SK-N-SH treated with all-trans-retinoic acid at 6 μM for 48 hours (cell line): ENCODE measurements around the gene PSEN1.

Experiments
- ATAC-seq: fragments of 200-7000 bp; cut with Tn5 transposase; 3 replicates; pipeline ENCODE4 v1.9.1; 2020; ENCODE audit warnings: mild to moderate bottlenecking, moderate library complexity
- BACH2 ChIP-seq: fragments of 250-450 bp; sonication (Bioruptor Pico); IDR thresholded peaks from 2 replicates; pipeline ENCODE4 v1.9.0; 2021; ENCODE audit warnings: mild to moderate bottlenecking, borderline replicate concordance
- CREB5 ChIP-seq: fragments of 250-450 bp; sonication (Bioruptor Pico); IDR thresholded peaks from 2 replicates; pipeline ENCODE4 v1.5.1; 2020; ENCODE audit warnings: low read depth, mild to moderate bottlenecking, moderate library complexity
- CSDC2 ChIP-seq: fragments of 250-450 bp; sonication (Bioruptor Pico); IDR thresholded peaks from 2 replicates; pipeline ENCODE4 v1.5.0; 2020; ENCODE audit warnings: mild to moderate bottlenecking, moderate library complexity
- CSRNP3 ChIP-seq: fragments of 250-450 bp; sonication (Bioruptor Pico); IDR thresholded peaks from 2 replicates; pipeline ENCODE4 v1.5.1; 2021; ENCODE audit warnings: mild to moderate bottlenecking, moderate library complexity
- ESRRG ChIP-seq: fragments of 250-450 bp; sonication (Bioruptor Pico); IDR thresholded peaks from 2 replicates; pipeline ENCODE4 v1.6.1; 2021; ENCODE audit warnings: mild to moderate bottlenecking
- GLIS3 ChIP-seq: fragments of 250-450 bp; sonication (Bioruptor Pico); IDR thresholded peaks from 2 replicates; pipeline ENCODE4 v1.5.0; 2020; ENCODE audit warnings: mild to moderate bottlenecking, moderate library complexity
- ISL1 ChIP-seq: fragments of 250-450 bp; sonication (Bioruptor Pico); IDR thresholded peaks from 2 replicates; pipeline ENCODE4 v2.1.2; 2022; ENCODE audit warnings: mild to moderate bottlenecking, moderate library complexity
- OSR1 ChIP-seq: fragments of 250-450 bp; sonication (Bioruptor Pico); IDR thresholded peaks from 2 replicates; pipeline ENCODE4 v1.8.0; 2022; ENCODE audit warnings: moderate library complexity, mild to moderate bottlenecking, inconsistent platforms
- PATZ1 ChIP-seq: fragments of 250-450 bp; sonication (Bioruptor Pico); IDR thresholded peaks from 2 replicates; pipeline ENCODE4 v1.8.0; 2020; ENCODE audit warnings: mild to moderate bottlenecking, moderate library complexity, borderline replicate concordance
- POU6F1 ChIP-seq: fragments of 250-450 bp; sonication (Bioruptor Pico); IDR thresholded peaks from 2 replicates; pipeline ENCODE4 v1.8.0; 2021; ENCODE audit warnings: low read depth, mild to moderate bottlenecking, moderate library complexity, borderline replicate concordance
- PPARA ChIP-seq: fragments of 250-450 bp; sonication (Bioruptor Pico); IDR thresholded peaks from 2 replicates; pipeline ENCODE4 v1.5.0; 2020; ENCODE audit warnings: mild to moderate bottlenecking, borderline replicate concordance
- SNAI2 ChIP-seq: fragments of 250-450 bp; sonication (Bioruptor Pico); IDR thresholded peaks from 2 replicates; pipeline ENCODE4 v1.5.0; 2020; ENCODE audit warnings: mild to moderate bottlenecking, moderate library complexity
- TCF4 ChIP-seq: fragments of 250-450 bp; sonication (Bioruptor Pico); IDR thresholded peaks from 2 replicates; pipeline ENCODE4 v1.8.0; 2021; ENCODE audit warnings: mild to moderate bottlenecking, moderate library complexity, borderline replicate concordance
- TOX ChIP-seq: fragments of 250-450 bp; sonication (Bioruptor Pico); IDR thresholded peaks from 2 replicates; pipeline ENCODE4 v1.8.0; 2021; ENCODE audit warnings: mild to moderate bottlenecking, moderate library complexity, borderline replicate concordance
- ZC3H10 ChIP-seq: fragments of 250-450 bp; sonication (Bioruptor Pico); IDR thresholded peaks from 2 replicates; pipeline ENCODE4 v1.5.1; 2021; ENCODE audit warnings: mild to moderate bottlenecking, moderate library complexity
- ZFP3 ChIP-seq: fragments of 250-450 bp; sonication (Bioruptor Pico); IDR thresholded peaks from 2 replicates; pipeline ENCODE4 v1.5.0; 2020; ENCODE audit warnings: mild to moderate bottlenecking, moderate library complexity
- ZFP30 ChIP-seq: fragments of 450-650 bp; formaldehyde crosslinking; IDR thresholded peaks from 2 replicates; pipeline ENCODE4 v1.5.0; 2022; ENCODE audit warnings: mild to moderate bottlenecking, moderate library complexity
- ZNF565 ChIP-seq: fragments of 450-650 bp; formaldehyde crosslinking; conservative IDR thresholded peaks from 2 replicates; pipeline ENCODE4 v1.5.0; 2020; ENCODE audit warnings: low read depth, mild to moderate bottlenecking, moderate library complexity
- ZNF70 ChIP-seq: fragments of 450-650 bp; formaldehyde crosslinking; IDR thresholded peaks from 2 replicates; pipeline ENCODE4 v1.5.0; 2020; ENCODE audit warnings: mild to moderate bottlenecking, moderate library complexity
- ZNF8 ChIP-seq: fragments of 450-650 bp; formaldehyde crosslinking; IDR thresholded peaks from 2 replicates; pipeline ENCODE4 v1.5.0; 2020; ENCODE audit warnings: mild to moderate bottlenecking, moderate library complexity

Gene PSEN1

GRCh38 chr14:73232984-73233383 lies 96.7 kb downstream of the PSEN1 start:
- ATAC-seq, result no peak
- TF ChIP-seq ZFP3 (CRISPR knock-in tag), result no peak
- TF ChIP-seq, all 23 proteins: peak for 0

- no peak for ATAC-seq
- TF ChIP-seq ESRRG (CRISPR knock-in tag) (no peak), ISL1 (CRISPR knock-in tag) (no peak), GLIS3 (CRISPR knock-in tag) (no peak), CSRNP3 (CRISPR knock-in tag) (no peak), POU6F1 (no peak), ZFP30 (no peak), ZNF70 (CRISPR knock-in tag) (no peak), TOX (CRISPR knock-in tag) (no peak), ZC3H10 (CRISPR knock-in tag) (no peak), PPARA (no peak), PATZ1 (CRISPR knock-in tag) (no peak), OSR1 (CRISPR knock-in tag) (no peak)
Observed at GRCh38 chr14:73233564-73233963, 97.3 kb downstream of the PSEN1 start.

- TF ChIP-seq OSR1 (CRISPR knock-in tag), result no peak
- no peak for TF ChIP-seq ZFP30
- no peak for TF ChIP-seq TCF4 (CRISPR knock-in tag)
- TF ChIP-seq TOX (CRISPR knock-in tag), result no peak
- no peak for TF ChIP-seq SNAI2
- TF ChIP-seq BACH2, result no peak
- TF ChIP-seq GLIS3 (CRISPR knock-in tag), result no peak
- no peak for TF ChIP-seq CSDC2 (CRISPR knock-in tag)
- TF ChIP-seq CREB5 (CRISPR knock-in tag), result no peak
- TF ChIP-seq ZNF565 (CRISPR knock-in tag), result no peak
- no peak for TF ChIP-seq ESRRG (CRISPR knock-in tag)
- no peak for TF ChIP-seq PPARA
- no peak for TF ChIP-seq CSRNP3 (CRISPR knock-in tag)
- no peak for ATAC-seq
Observed at GRCh38 chr14:73234029-73234428, 97.7 kb downstream of the PSEN1 start.

- TF ChIP-seq ZNF70 (CRISPR knock-in tag) (no peak), ESRRG (CRISPR knock-in tag) (no peak), TCF4 (CRISPR knock-in tag) (no peak), ZC3H10 (CRISPR knock-in tag) (no peak), ZNF8 (no peak), ZNF565 (CRISPR knock-in tag) (no peak), BACH2 (no peak), SNAI2 (no peak), TOX (CRISPR knock-in tag) (no peak), CSRNP3 (CRISPR knock-in tag) (no peak), ZFP3 (CRISPR knock-in tag) (no peak), PATZ1 (CRISPR knock-in tag) (no peak), ZFP30 (no peak)
- TF ChIP-seq, all 23 proteins: peak for 0
- no peak for ATAC-seq
Observed at GRCh38 chr14:73234586-73235394, 98.5 kb downstream of the PSEN1 start.
